LNCAP (cell line): Measurements from ENCODE around the gene FTO.

Experiments
- CTCF ChIP-seq: fragments of 450-650 bp; IDR thresholded peaks from 2 replicates; pipeline ENCODE4 v1.5.1; 2017; ENCODE audit warnings: mild to moderate bottlenecking

FTO gene

GRCh38 chr16:54116124-54116655 lies 412.2 kb downstream of the FTO start:
- TF ChIP-seq CTCF = no peak

- no peak for TF ChIP-seq CTCF
These were observed 414.9 kb downstream of the FTO start for GRCh38 chr16:54118846-54119245.

GRCh38 chr16:54120846-54121480 lies 417.0 kb downstream of the FTO start:
- no peak for TF ChIP-seq CTCF

GRCh38 chr16:54121539-54122295 lies 417.8 kb downstream of the FTO start:
- TF ChIP-seq CTCF = no peak

- TF ChIP-seq CTCF = no peak
These were observed 419.8 kb downstream of the FTO start for GRCh38 chr16:54123766-54124165.

GRCh38 chr16:54125751-54126655 lies 422.0 kb downstream of the FTO start:
- no peak for TF ChIP-seq CTCF

- TF ChIP-seq CTCF = no peak
These were observed 423.0 kb downstream of the FTO start for GRCh38 chr16:54126907-54127306.
